WTC11 (cell line): ENCODE results near the gene GIPC2. TPM values are rescaled to one million over a fixed set of nuclear protein-coding genes. Genes with fewer than 3 reads are reported as not detected.

Experiments used
- ATAC-seq: fragments of 200-7000 bp; cut with Tn5 transposase; 2 replicates; pipeline ENCODE4 v1.10.0; 2021; ENCODE audit warnings: mild to moderate bottlenecking, moderate library complexity
- CTCF ChIA-PET: fragments of 300-600 bp; sonication (Branson Sonifier 250); formaldehyde crosslinking; loops from one replicate; lab custom pipeline; 2021; ENCODE audit warnings: antibody characterized with exemption; lab: Charles Lee
- POLR2A ChIA-PET: fragments of 350-600 bp; sonication (Branson Sonifier 250); formaldehyde crosslinking; loops from one replicate; lab custom pipeline; 2021; ENCODE audit warnings: antibody characterized with exemption; lab: Charles Lee
- DNase-seq: peaks from one replicate; pipeline ENCODE4 v3.0.0; 2021; ENCODE audit warnings: low spot score
- H3K27ac Mint-ChIP-seq: 2 replicates; pipeline ENCODE4 v1.8.0; 2021; ENCODE audit warnings: mixed read lengths
- H3K27me3 Mint-ChIP-seq: 2 replicates; pipeline ENCODE4 v1.8.0; 2021; ENCODE audit warnings: low read depth, mild to moderate bottlenecking, moderate library complexity, mixed read lengths
- H3K36me3 Mint-ChIP-seq: 2 replicates; pipeline ENCODE4 v1.8.0; 2021; ENCODE audit warnings: mixed read lengths
- H3K4me1 Mint-ChIP-seq: 2 replicates; pipeline ENCODE4 v1.8.0; 2022; ENCODE audit warnings: mixed read lengths
- H3K4me3 Mint-ChIP-seq: 2 replicates; pipeline ENCODE4 v1.8.0; 2021; ENCODE audit warnings: mild to moderate bottlenecking, moderate library complexity, mixed read lengths
- H3K9me3 Mint-ChIP-seq: 2 replicates; pipeline ENCODE4 v1.8.0; 2021; ENCODE audit warnings: mixed read lengths
- CREB1 ChIP-seq: sonication (generic); formaldehyde crosslinking; IDR thresholded peaks from 2 replicates; pipeline ENCODE4 v1.8.0; 2023; ENCODE audit warnings: mild to moderate bottlenecking, missing genetic modification reagents
- ESRRA ChIP-seq: sonication (generic); formaldehyde crosslinking; IDR thresholded peaks from 2 replicates; pipeline ENCODE4 v1.8.1; 2022; ENCODE audit warnings: mild to moderate bottlenecking, missing genetic modification reagents, borderline replicate concordance
- ETV6 ChIP-seq: sonication (generic); formaldehyde crosslinking; IDR thresholded peaks from 2 replicates; pipeline ENCODE4 v1.8.1; 2022; ENCODE audit warnings: mild to moderate bottlenecking, missing genetic modification reagents
- FOXJ3 ChIP-seq: sonication (generic); formaldehyde crosslinking; IDR thresholded peaks from 2 replicates; pipeline ENCODE4 v1.9.0; 2021; ENCODE audit warnings: missing genetic modification reagents, mild to moderate bottlenecking, borderline replicate concordance
- GABPB1 ChIP-seq: sonication (generic); formaldehyde crosslinking; IDR thresholded peaks from 2 replicates; pipeline ENCODE4 v1.8.1; 2023; ENCODE audit warnings: mild to moderate bottlenecking, missing genetic modification reagents
- HMGA2 ChIP-seq: fragments of 250-450 bp; sonication (Bioruptor Pico); IDR thresholded peaks from 2 replicates; pipeline ENCODE4 v1.4.0; 2021; ENCODE audit warnings: mild to moderate bottlenecking, moderate library complexity
- NR2C2 ChIP-seq: sonication (generic); formaldehyde crosslinking; IDR thresholded peaks from 2 replicates; pipeline ENCODE4 v1.8.0; 2022; ENCODE audit warnings: mild to moderate bottlenecking, missing genetic modification reagents
- RELA ChIP-seq: sonication (generic); formaldehyde crosslinking; IDR thresholded peaks from 2 replicates; pipeline ENCODE4 v1.8.1; 2022; ENCODE audit warnings: missing genetic modification reagents, mild to moderate bottlenecking, borderline replicate concordance
- RORB ChIP-seq: fragments of 250-450 bp; sonication (Bioruptor Pico); IDR thresholded peaks from 2 replicates; pipeline ENCODE4 v1.9.0; 2021; ENCODE audit warnings: mild to moderate bottlenecking
- TEAD1 ChIP-seq: sonication (generic); formaldehyde crosslinking; IDR thresholded peaks from 2 replicates; pipeline ENCODE4 v1.8.0; 2022; ENCODE audit warnings: mild to moderate bottlenecking, missing genetic modification reagents
- TP53 ChIP-seq: sonication (generic); formaldehyde crosslinking; IDR thresholded peaks from 2 replicates; pipeline ENCODE4 v1.8.1; 2023; ENCODE audit warnings: mild to moderate bottlenecking, missing genetic modification reagents
- ZNF138 ChIP-seq: sonication (generic); formaldehyde crosslinking; conservative IDR thresholded peaks from 2 replicates; pipeline ENCODE4 v1.8.1; 2022; ENCODE audit warnings: mild to moderate bottlenecking, moderate library complexity, missing genetic modification reagents
- ZNF396 ChIP-seq: fragments of 250-450 bp; sonication (Bioruptor Pico); IDR thresholded peaks from 2 replicates; pipeline ENCODE4 v1.8.0; 2021; ENCODE audit warnings: mild to moderate bottlenecking, moderate library complexity, borderline replicate concordance
- total RNA-seq: library from RNA; stranded (reverse); gene quantifications from 3 replicates; pipeline ENCODE4 v1.2.3, GENCODE V29; 2021
- TF ChIP-seq, protein P1 (sequence below): sonication (generic); formaldehyde crosslinking; IDR thresholded peaks from 2 replicates; pipeline ENCODE4 v1.8.1; 2022; ENCODE audit warnings: missing genetic modification reagents, borderline replicate concordance
- TF ChIP-seq, protein P2 (sequence below): sonication (generic); formaldehyde crosslinking; IDR thresholded peaks from 2 replicates; pipeline ENCODE4 v1.8.0; 2023; ENCODE audit warnings: missing genetic modification reagents
- TF ChIP-seq, protein P3 (sequence below): fragments of 250-450 bp; sonication (Bioruptor Pico); IDR thresholded peaks from 2 replicates; pipeline ENCODE4 v1.9.0; 2021; ENCODE audit warnings: mild to moderate bottlenecking, borderline replicate concordance
- TF ChIP-seq, protein P4 (sequence below): sonication (generic); formaldehyde crosslinking; IDR thresholded peaks from 2 replicates; pipeline ENCODE4 v1.8.1; 2023; ENCODE audit warnings: mild to moderate bottlenecking, moderate library complexity, missing genetic modification reagents
- TF ChIP-seq, protein P5 (sequence below): sonication (generic); formaldehyde crosslinking; IDR thresholded peaks from 2 replicates; pipeline ENCODE4 v1.8.0; 2022; ENCODE audit warnings: mild to moderate bottlenecking, missing genetic modification reagents
- TF ChIP-seq, protein P6 (sequence below): sonication (generic); formaldehyde crosslinking; IDR thresholded peaks from 2 replicates; pipeline ENCODE4 v1.8.0; 2023; ENCODE audit warnings: mild to moderate bottlenecking, missing genetic modification reagents
- TF ChIP-seq, protein P7 (sequence below): sonication (generic); formaldehyde crosslinking; conservative IDR thresholded peaks from 2 replicates; pipeline ENCODE4 v1.8.1; 2022; ENCODE audit warnings: mild to moderate bottlenecking, missing genetic modification reagents
- TF ChIP-seq, protein P8 (sequence below): sonication (generic); formaldehyde crosslinking; IDR thresholded peaks from 2 replicates; pipeline ENCODE4 v1.8.1; 2023; ENCODE audit warnings: mild to moderate bottlenecking, missing genetic modification reagents

GIPC2 gene
- total RNA-seq, 1 experiment from 2014 or later = 0.83 TPM

DNA sequence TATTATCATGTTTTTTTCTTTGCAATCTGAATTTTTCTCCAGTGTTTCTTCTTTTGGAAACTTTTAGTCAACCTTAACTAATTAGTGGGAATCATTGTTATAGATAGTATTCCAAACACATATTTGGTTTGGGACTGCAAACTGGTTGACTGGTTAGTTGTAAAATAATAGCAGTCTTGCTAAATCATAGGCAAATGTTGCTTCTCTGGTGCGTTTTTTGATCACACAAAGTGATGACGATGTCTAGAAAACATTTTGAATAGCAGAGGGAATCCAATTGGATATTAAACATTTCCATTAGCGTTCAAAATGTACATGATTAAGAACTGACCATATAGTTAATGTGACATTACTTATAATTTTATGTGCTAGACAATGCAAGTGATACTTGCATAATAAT is 36.5 kb upstream of the GIPC2 start:
- no peak for DNase-seq
- Mint-ChIP-seq H3K9me3 (no peaks in the 10 kb centered on the region), H3K27ac (no peak overlapping the region), H3K4me1 (peaks cover 26% of the 10 kb centered on the region), H3K27me3 (no peaks in the 10 kb centered on the region), H3K4me3 (no peak overlapping the region), H3K36me3 (0 out of 2 replicates have a peak, but pooled peaks cover 3% of the 10 kb centered on the region)
- TF ChIP-seq FOXJ3 = no peak
- TF ChIP-seq, protein P1, sequence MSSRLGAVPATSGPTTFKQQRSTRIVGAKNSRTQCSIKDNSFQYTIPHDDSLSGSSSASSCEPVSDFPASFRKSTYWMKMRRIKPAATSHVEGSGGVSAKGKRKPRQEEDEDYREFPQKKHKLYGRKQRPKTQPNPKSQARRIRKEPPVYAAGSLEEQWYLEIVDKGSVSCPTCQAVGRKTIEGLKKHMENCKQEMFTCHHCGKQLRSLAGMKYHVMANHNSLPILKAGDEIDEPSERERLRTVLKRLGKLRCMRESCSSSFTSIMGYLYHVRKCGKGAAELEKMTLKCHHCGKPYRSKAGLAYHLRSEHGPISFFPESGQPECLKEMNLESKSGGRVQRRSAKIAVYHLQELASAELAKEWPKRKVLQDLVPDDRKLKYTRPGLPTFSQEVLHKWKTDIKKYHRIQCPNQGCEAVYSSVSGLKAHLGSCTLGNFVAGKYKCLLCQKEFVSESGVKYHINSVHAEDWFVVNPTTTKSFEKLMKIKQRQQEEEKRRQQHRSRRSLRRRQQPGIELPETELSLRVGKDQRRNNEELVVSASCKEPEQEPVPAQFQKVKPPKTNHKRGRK (CRISPR knock-in tag) = no peak
- ChIA-PET POLR2A (no interaction called here), CTCF (no interaction called here)
- no peak for ATAC-seq

DNA sequence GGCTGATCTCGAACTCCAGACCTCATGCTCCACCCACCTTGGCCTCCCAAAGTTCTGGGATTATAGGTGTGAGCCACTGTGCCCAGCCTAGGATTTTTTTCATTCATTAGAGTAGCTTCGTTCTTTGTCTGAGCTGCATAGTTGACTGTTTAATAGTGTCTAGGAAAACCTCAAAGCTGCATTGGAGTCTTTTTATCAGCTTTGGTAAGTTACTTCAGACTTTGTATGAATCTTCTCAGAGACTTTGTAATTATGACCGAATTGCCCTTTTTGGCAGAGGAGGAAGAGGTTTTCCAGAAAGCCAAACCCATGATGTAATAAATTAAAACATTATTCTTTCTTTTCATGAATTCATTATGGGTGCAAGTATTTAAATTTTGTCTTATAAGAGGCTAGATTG is 35.9 kb upstream of the GIPC2 start:
- DNase-seq (no peak), ATAC-seq (no peak)
- H3K36me3 Mint-ChIP-seq = 0 out of 2 replicates have a peak, but pooled peaks cover 3% of the 10 kb centered on the region
- no peak overlapping the region for H3K4me3 Mint-ChIP-seq
- POLR2A ChIA-PET = no interaction called here
- no peaks in the 10 kb centered on the region for H3K9me3 Mint-ChIP-seq
- H3K27me3 Mint-ChIP-seq = no peaks in the 10 kb centered on the region
- H3K27ac Mint-ChIP-seq = no peak overlapping the region
- TF ChIP-seq, protein P2, sequence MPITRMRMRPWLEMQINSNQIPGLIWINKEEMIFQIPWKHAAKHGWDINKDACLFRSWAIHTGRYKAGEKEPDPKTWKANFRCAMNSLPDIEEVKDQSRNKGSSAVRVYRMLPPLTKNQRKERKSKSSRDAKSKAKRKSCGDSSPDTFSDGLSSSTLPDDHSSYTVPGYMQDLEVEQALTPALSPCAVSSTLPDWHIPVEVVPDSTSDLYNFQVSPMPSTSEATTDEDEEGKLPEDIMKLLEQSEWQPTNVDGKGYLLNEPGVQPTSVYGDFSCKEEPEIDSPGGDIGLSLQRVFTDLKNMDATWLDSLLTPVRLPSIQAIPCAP (CRISPR knock-in tag) = no peak
- TF ChIP-seq, protein P3, sequence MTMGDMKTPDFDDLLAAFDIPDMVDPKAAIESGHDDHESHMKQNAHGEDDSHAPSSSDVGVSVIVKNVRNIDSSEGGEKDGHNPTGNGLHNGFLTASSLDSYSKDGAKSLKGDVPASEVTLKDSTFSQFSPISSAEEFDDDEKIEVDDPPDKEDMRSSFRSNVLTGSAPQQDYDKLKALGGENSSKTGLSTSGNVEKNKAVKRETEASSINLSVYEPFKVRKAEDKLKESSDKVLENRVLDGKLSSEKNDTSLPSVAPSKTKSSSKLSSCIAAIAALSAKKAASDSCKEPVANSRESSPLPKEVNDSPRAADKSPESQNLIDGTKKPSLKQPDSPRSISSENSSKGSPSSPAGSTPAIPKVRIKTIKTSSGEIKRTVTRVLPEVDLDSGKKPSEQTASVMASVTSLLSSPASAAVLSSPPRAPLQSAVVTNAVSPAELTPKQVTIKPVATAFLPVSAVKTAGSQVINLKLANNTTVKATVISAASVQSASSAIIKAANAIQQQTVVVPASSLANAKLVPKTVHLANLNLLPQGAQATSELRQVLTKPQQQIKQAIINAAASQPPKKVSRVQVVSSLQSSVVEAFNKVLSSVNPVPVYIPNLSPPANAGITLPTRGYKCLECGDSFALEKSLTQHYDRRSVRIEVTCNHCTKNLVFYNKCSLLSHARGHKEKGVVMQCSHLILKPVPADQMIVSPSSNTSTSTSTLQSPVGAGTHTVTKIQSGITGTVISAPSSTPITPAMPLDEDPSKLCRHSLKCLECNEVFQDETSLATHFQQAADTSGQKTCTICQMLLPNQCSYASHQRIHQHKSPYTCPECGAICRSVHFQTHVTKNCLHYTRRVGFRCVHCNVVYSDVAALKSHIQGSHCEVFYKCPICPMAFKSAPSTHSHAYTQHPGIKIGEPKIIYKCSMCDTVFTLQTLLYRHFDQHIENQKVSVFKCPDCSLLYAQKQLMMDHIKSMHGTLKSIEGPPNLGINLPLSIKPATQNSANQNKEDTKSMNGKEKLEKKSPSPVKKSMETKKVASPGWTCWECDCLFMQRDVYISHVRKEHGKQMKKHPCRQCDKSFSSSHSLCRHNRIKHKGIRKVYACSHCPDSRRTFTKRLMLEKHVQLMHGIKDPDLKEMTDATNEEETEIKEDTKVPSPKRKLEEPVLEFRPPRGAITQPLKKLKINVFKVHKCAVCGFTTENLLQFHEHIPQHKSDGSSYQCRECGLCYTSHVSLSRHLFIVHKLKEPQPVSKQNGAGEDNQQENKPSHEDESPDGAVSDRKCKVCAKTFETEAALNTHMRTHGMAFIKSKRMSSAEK (CRISPR knock-in tag) = no peak
- no peak for TF ChIP-seq TP53
- no peak for TF ChIP-seq CREB1 (CRISPR knock-in tag)
- TF ChIP-seq ZNF138 (CRISPR knock-in tag) = no peak
- TF ChIP-seq ETV6 (CRISPR knock-in tag) = no peak
- TF ChIP-seq, protein P4, sequence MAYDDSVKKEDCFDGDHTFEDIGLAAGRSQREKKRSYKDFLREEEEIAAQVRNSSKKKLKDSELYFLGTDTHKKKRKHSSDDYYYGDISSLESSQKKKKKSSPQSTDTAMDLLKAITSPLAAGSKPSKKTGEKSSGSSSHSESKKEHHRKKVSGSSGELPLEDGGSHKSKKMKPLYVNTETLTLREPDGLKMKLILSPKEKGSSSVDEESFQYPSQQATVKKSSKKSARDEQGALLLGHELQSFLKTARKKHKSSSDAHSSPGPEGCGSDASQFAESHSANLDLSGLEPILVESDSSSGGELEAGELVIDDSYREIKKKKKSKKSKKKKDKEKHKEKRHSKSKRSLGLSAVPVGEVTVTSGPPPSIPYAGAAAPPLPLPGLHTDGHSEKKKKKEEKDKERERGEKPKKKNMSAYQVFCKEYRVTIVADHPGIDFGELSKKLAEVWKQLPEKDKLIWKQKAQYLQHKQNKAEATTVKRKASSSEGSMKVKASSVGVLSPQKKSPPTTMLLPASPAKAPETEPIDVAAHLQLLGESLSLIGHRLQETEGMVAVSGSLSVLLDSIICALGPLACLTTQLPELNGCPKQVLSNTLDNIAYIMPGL = no peak
- TF ChIP-seq, protein P5, sequence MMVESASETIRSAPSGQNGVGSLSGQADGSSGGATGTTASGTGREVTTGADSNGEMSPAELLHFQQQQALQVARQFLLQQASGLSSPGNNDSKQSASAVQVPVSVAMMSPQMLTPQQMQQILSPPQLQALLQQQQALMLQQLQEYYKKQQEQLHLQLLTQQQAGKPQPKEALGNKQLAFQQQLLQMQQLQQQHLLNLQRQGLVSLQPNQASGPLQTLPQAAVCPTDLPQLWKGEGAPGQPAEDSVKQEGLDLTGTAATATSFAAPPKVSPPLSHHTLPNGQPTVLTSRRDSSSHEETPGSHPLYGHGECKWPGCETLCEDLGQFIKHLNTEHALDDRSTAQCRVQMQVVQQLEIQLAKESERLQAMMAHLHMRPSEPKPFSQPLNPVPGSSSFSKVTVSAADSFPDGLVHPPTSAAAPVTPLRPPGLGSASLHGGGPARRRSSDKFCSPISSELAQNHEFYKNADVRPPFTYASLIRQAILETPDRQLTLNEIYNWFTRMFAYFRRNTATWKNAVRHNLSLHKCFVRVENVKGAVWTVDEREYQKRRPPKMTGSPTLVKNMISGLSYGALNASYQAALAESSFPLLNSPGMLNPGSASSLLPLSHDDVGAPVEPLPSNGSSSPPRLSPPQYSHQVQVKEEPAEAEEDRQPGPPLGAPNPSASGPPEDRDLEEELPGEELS (CRISPR knock-in tag) = no peak
- no peak for TF ChIP-seq RORB (CRISPR knock-in tag)
- no peak for TF ChIP-seq GABPB1 (CRISPR knock-in tag)
- TF ChIP-seq HMGA2 = no peak
- TF ChIP-seq ESRRA (CRISPR knock-in tag) = no peak
- TF ChIP-seq, protein P6, sequence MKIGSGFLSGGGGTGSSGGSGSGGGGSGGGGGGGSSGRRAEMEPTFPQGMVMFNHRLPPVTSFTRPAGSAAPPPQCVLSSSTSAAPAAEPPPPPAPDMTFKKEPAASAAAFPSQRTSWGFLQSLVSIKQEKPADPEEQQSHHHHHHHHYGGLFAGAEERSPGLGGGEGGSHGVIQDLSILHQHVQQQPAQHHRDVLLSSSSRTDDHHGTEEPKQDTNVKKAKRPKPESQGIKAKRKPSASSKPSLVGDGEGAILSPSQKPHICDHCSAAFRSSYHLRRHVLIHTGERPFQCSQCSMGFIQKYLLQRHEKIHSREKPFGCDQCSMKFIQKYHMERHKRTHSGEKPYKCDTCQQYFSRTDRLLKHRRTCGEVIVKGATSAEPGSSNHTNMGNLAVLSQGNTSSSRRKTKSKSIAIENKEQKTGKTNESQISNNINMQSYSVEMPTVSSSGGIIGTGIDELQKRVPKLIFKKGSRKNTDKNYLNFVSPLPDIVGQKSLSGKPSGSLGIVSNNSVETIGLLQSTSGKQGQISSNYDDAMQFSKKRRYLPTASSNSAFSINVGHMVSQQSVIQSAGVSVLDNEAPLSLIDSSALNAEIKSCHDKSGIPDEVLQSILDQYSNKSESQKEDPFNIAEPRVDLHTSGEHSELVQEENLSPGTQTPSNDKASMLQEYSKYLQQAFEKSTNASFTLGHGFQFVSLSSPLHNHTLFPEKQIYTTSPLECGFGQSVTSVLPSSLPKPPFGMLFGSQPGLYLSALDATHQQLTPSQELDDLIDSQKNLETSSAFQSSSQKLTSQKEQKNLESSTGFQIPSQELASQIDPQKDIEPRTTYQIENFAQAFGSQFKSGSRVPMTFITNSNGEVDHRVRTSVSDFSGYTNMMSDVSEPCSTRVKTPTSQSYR = no peak
- TF ChIP-seq TEAD1 (CRISPR knock-in tag) = no peak
- TF ChIP-seq, protein P7, sequence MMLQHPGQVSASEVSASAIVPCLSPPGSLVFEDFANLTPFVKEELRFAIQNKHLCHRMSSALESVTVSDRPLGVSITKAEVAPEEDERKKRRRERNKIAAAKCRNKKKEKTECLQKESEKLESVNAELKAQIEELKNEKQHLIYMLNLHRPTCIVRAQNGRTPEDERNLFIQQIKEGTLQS (CRISPR knock-in tag) = no peak
- TF ChIP-seq RELA = no peak
- TF ChIP-seq ZNF396 (CRISPR knock-in tag) = no peak
- TF ChIP-seq, protein P8, sequence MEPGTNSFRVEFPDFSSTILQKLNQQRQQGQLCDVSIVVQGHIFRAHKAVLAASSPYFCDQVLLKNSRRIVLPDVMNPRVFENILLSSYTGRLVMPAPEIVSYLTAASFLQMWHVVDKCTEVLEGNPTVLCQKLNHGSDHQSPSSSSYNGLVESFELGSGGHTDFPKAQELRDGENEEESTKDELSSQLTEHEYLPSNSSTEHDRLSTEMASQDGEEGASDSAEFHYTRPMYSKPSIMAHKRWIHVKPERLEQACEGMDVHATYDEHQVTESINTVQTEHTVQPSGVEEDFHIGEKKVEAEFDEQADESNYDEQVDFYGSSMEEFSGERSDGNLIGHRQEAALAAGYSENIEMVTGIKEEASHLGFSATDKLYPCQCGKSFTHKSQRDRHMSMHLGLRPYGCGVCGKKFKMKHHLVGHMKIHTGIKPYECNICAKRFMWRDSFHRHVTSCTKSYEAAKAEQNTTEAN (CRISPR knock-in tag) = no peak
- TF ChIP-seq NR2C2 = no peak
- CTCF ChIA-PET = no interaction called here
- peaks cover 20% of the 10 kb centered on the region for H3K4me1 Mint-ChIP-seq
